DMS53 treated with DMSO at 0.1 percent for 48 hours (cell line): ENCODE measurements around the gene KCNIP1.

Experiments
- DNase-seq: peaks from one replicate; lab custom pipeline; 2025; ENCODE audit not compliant: unreplicated experiment; lab: John Stamatoyannopoulos, UW

The KCNIP1 gene

GRCh38 chr5:170562166-170562874, 58.5 kb downstream of the KCNIP1 start:
- DNase-seq: no peak

- no peak for DNase-seq
These were observed 59.0 kb downstream of the KCNIP1 start for GRCh38 chr5:170562875-170563228.

GRCh38 chr5:170563824-170564567, 60.2 kb downstream of the KCNIP1 start:
- no peak for DNase-seq

- DNase-seq: no peak
These were observed 61.3 kb downstream of the KCNIP1 start for GRCh38 chr5:170565072-170565471.

GRCh38 chr5:170569101-170569500, 65.3 kb downstream of the KCNIP1 start:
- no peak for DNase-seq

GRCh38 chr5:170570476-170570875, 66.7 kb downstream of the KCNIP1 start:
- DNase-seq: no peak

GRCh38 chr5:170571281-170571731, 67.5 kb downstream of the KCNIP1 start:
- no peak for DNase-seq

- DNase-seq: no peak
These were observed 68.3 kb downstream of the KCNIP1 start for GRCh38 chr5:170571875-170572852.

- DNase-seq: no peak
These were observed 69.3 kb downstream of the KCNIP1 start for GRCh38 chr5:170573114-170573513.

- DNase-seq: no peak
These were observed 69.8 kb downstream of the KCNIP1 start for GRCh38 chr5:170573660-170574059.

GRCh38 chr5:170576602-170577535, 73.0 kb downstream of the KCNIP1 start:
- DNase-seq: no peak

- DNase-seq: no peak
These were observed 75.8 kb downstream of the KCNIP1 start for GRCh38 chr5:170579601-170580000.

- no peak for DNase-seq
These were observed 77.4 kb downstream of the KCNIP1 start for GRCh38 chr5:170581211-170581610.

GRCh38 chr5:170582644-170583330, 79.0 kb downstream of the KCNIP1 start:
- DNase-seq: no peak

- DNase-seq: no peak
These were observed 80.2 kb downstream of the KCNIP1 start for GRCh38 chr5:170584003-170584402.

GRCh38 chr5:170584450-170585058, 80.7 kb downstream of the KCNIP1 start:
- DNase-seq: no peak

- no peak for DNase-seq
These were observed 81.6 kb downstream of the KCNIP1 start for GRCh38 chr5:170585273-170585948.

GRCh38 chr5:170587808-170588207, 84.0 kb downstream of the KCNIP1 start:
- DNase-seq: no peak

GRCh38 chr5:170589643-170590042, 85.8 kb downstream of the KCNIP1 start:
- DNase-seq: no peak
